K562 (cell line): ENCODE measurements around the gene TMEM164. TPM values are rescaled to one million over a fixed set of nuclear protein-coding genes. Genes with fewer than 3 reads are reported as not detected.
A peak's percentile ranks its signal among the peaks of the same experiment; 100 is the strongest.

Experiments
- ATAC-seq: fragments of 200-7000 bp; cut with Tn5 transposase; 3 replicates; pipeline ENCODE4 v1.9.1; 2020; ENCODE audit warnings: moderate library complexity
- BruUV-seq: library from RNA; stranded (reverse); fragments of 400-500 nt; replicated peaks from 2 replicates; lab custom pipeline; 2021; lab: Mats Ljungman, UMichigan
- CTCF ChIA-PET: fragments of 300-600 bp; formaldehyde crosslinking; extraction: SDS; loops from one replicate; lab custom pipeline; 2021; ENCODE audit warnings: low intra/inter-chr PET ratio; lab: Yijun Ruan, JAX
- POLR2A ChIA-PET: fragments of 300-600, 350-650 bp; sonication (Branson Sonifier 250); formaldehyde crosslinking; extraction: SDS; loops from one replicate; lab custom pipeline; 2021; ENCODE audit warnings: antibody characterized with exemption, inconsistent platforms; lab: Yijun Ruan, JAX
- DNase-seq, 4 experiments: peaks; one replicate each; pipeline versions ENCODE4 v3.0.0 to v3.0.0-alpha.2; 2011 to 2018; ENCODE audit warnings: low spot score in 3 of 4, mixed read lengths in 3 of 4; ENCODE audit errors: extremely low read depth in 1 of 4
- FAIRE-seq: peaks from 2 replicates; lab custom pipeline; 2011; peaks lifted over from hg19 to GRCh38; lab: Jason Lieb, UNC
- H2AFZ ChIP-seq: 2 replicates; pipeline ENCODE4 v1.6.0; 2011; ENCODE audit warnings: low read depth, low read length, control low read depth, inconsistent platforms
- H3K27ac ChIP-seq: fragments of 200-600 bp; 3 replicates; pipeline ENCODE4 v1.8.0; 2011; ENCODE audit warnings: low read depth, mild to moderate bottlenecking, control low read depth, inconsistent platforms, low read length, moderate library complexity, mixed read lengths; ENCODE audit errors: extremely low read depth
- H3K27me3 ChIP-seq, 2 experiments: fragments of 300-600 bp in 1 of 2; 2 replicates in 1 of 2; 3 replicates in 1 of 2; pipeline versions ENCODE4 v1.6.0 to v1.8.0; 2011; ENCODE audit warnings: inconsistent platforms in 2 of 2, low read length in 2 of 2, mild to moderate bottlenecking in 1 of 2, mixed read lengths in 1 of 2, moderate library complexity in 1 of 2; ENCODE audit not compliant: control insufficient read depth in 2 of 2, insufficient read depth in 2 of 2
- H3K36me3 ChIP-seq: fragments of 300-600 bp; 3 replicates; pipeline ENCODE4 v1.8.0; 2011; ENCODE audit warnings: mild to moderate bottlenecking, low read length, inconsistent platforms; ENCODE audit not compliant: control insufficient read depth, insufficient read depth
- H3K4me1 ChIP-seq, 2 experiments: fragments of 200-600 bp in 1 of 2; replicated peaks in 1 of 2; 2 replicates in 1 of 2; 3 replicates in 1 of 2; pipeline versions ENCODE4 v1.5.1 to v1.8.0; 2011; ENCODE audit warnings: inconsistent platforms in 2 of 2, low read length in 2 of 2, mild to moderate bottlenecking in 1 of 2, mixed read lengths in 1 of 2, moderate library complexity in 1 of 2; ENCODE audit not compliant: control insufficient read depth in 2 of 2, insufficient read depth in 2 of 2
- H3K4me2 ChIP-seq: 2 replicates; pipeline ENCODE4 v1.6.1; 2011; ENCODE audit warnings: low read length, control low read depth, inconsistent platforms, mixed read lengths; ENCODE audit not compliant: insufficient read depth
- H3K4me3 ChIP-seq: fragments of 200-600 bp; sonication (generic), shearing (Covaris generic); 2 replicates; pipeline ENCODE4 v1.5.1; 2016; ENCODE audit warnings: control low read depth, inconsistent platforms
- H3K79me2 ChIP-seq: fragments of 200-600 bp; 3 replicates; pipeline ENCODE4 v1.8.0; 2011; ENCODE audit warnings: low read length, inconsistent platforms; ENCODE audit not compliant: control insufficient read depth, insufficient read depth
- H3K9ac ChIP-seq, 2 experiments: 2 replicates each; pipeline versions ENCODE4 v1.6.0 to v1.6.1; 2011; ENCODE audit warnings: low read depth in 2 of 2, low read length in 2 of 2, control low read depth in 1 of 2, inconsistent platforms in 1 of 2, mild to moderate bottlenecking in 1 of 2, mixed read lengths in 1 of 2; ENCODE audit not compliant: insufficient read depth in 1 of 2
- H3K9me1 ChIP-seq: one replicate; pipeline ENCODE4 v1.6.0; 2011; ENCODE audit warnings: inconsistent platforms, mild to moderate bottlenecking, low read length, moderate library complexity; ENCODE audit not compliant: control insufficient read depth, insufficient read depth
- H3K9me3 ChIP-seq: replicated peaks from 2 replicates; pipeline ENCODE4 v1.5.1; 2011; ENCODE audit warnings: low read depth, low read length, inconsistent platforms; ENCODE audit not compliant: control insufficient read depth, insufficient read depth
- H4K20me1 ChIP-seq: replicated peaks from 2 replicates; pipeline ENCODE4 v1.6.1; 2011; ENCODE audit warnings: low read length, inconsistent platforms, mixed read lengths; ENCODE audit not compliant: control insufficient read depth, insufficient read depth
- ARID1B ChIP-seq: fragments of 450-650 bp; IDR thresholded peaks from 2 replicates; pipeline ENCODE4 v1.6.1; 2016; ENCODE audit warnings: antibody characterized with exemption, mild to moderate bottlenecking, inconsistent platforms
- C11orf30 ChIP-seq: fragments of 450-650 bp; IDR thresholded peaks from 2 replicates; pipeline ENCODE4 v1.6.1; 2016; ENCODE audit warnings: low read depth, mild to moderate bottlenecking
- CBFA2T3 ChIP-seq: fragments of 450-650 bp; IDR thresholded peaks from 2 replicates; pipeline ENCODE4 v1.6.1; 2017
- CHD2 ChIP-seq: IDR thresholded peaks from 2 replicates; pipeline ENCODE4 v1.6.1; 2011; ENCODE audit warnings: low read depth, low read length
- EP300 ChIP-seq: IDR thresholded peaks from 2 replicates; pipeline ENCODE4 v1.6.1; 2012; ENCODE audit warnings: low read length, improper control_type of control experiment
- EZH2 ChIP-seq: IDR thresholded peaks from 2 replicates; pipeline ENCODE4 v1.6.1; 2012; ENCODE audit warnings: low read depth, mild to moderate bottlenecking, inconsistent platforms, low read length, borderline replicate concordance
- HMBOX1 ChIP-seq: sonication (generic); IDR thresholded peaks from 2 replicates; pipeline ENCODE4 v1.6.1; 2016
- MAFG ChIP-seq: fragments of 450-650 bp; conservative IDR thresholded peaks from 2 replicates; pipeline ENCODE4 v1.6.1; 2016; ENCODE audit warnings: missing genetic modification characterization, missing compliant biosample characterization
- MEIS2 ChIP-seq: fragments of 450-650 bp; IDR thresholded peaks from 2 replicates; pipeline ENCODE4 v1.6.1; 2014; ENCODE audit warnings: mild to moderate bottlenecking; ENCODE audit not compliant: partially characterized antibody
- NELFE ChIP-seq: IDR thresholded peaks from 2 replicates; pipeline ENCODE4 v1.6.1; 2011; ENCODE audit warnings: mild to moderate bottlenecking; ENCODE audit not compliant: insufficient read depth, insufficient read length
- NFE2 ChIP-seq: IDR thresholded peaks from 2 replicates; pipeline ENCODE4 v1.6.1; 2014; ENCODE audit warnings: antibody characterized with exemption, low read depth
- PKNOX1 ChIP-seq: fragments of 450-650 bp; IDR thresholded peaks from 2 replicates; pipeline ENCODE4 v1.6.1; 2016
- RAD51 ChIP-seq: fragments of 450-650 bp; IDR thresholded peaks from 2 replicates; pipeline ENCODE4 v1.7.1; 2016; ENCODE audit warnings: low read depth, mild to moderate bottlenecking, borderline replicate concordance
- RCOR1 ChIP-seq, 2 experiments: IDR thresholded peaks; 2 replicates each; pipeline ENCODE4 v1.6.1; 2012; ENCODE audit warnings: low read depth in 2 of 2, low read length in 2 of 2, borderline replicate concordance in 1 of 2, improper control_type of control experiment in 1 of 2
- SOX6 ChIP-seq: fragments of 450-650 bp; IDR thresholded peaks from 2 replicates; pipeline ENCODE4 v1.6.1; 2014; ENCODE audit warnings: mild to moderate bottlenecking
- TAL1 ChIP-seq: fragments of 450-650 bp; IDR thresholded peaks from 2 replicates; pipeline ENCODE4 v1.6.1; 2016; ENCODE audit warnings: mild to moderate bottlenecking
- TCF3 ChIP-seq: sonication (generic); formaldehyde crosslinking; IDR thresholded peaks from 2 replicates; pipeline ENCODE4 v1.4.0; 2020; ENCODE audit warnings: mild to moderate bottlenecking, missing genetic modification reagents
- TEAD4 ChIP-seq, 2 experiments: sonication (generic) in 1 of 2; formaldehyde crosslinking in 1 of 2; IDR thresholded peaks; 2 replicates each; pipeline versions ENCODE4 v1.6.1 to v1.8.0; 2012 to 2022; ENCODE audit warnings: borderline replicate concordance in 1 of 2, inconsistent platforms in 1 of 2, low read length in 1 of 2, mild to moderate bottlenecking in 1 of 2, missing genetic modification reagents in 1 of 2
- U2AF2 ChIP-seq: fragments of 200-400 bp; formaldehyde crosslinking; optimal IDR thresholded peaks from 2 replicates; pipeline ENCODE3; 2017; ENCODE audit warnings: low read depth, mild to moderate bottlenecking, low read length
- ZNF316 ChIP-seq: fragments of 450-650 bp; IDR thresholded peaks from 2 replicates; pipeline ENCODE4 v1.6.1; 2016
- ZNF384 ChIP-seq: IDR thresholded peaks from 2 replicates; pipeline ENCODE4 v1.6.1; 2012; ENCODE audit warnings: low read depth, low read length, improper control_type of control experiment
- WGBS: fragments of 100-300 bp; shearing (Covaris generic); methylation state at CpG from one replicate; pipeline ENCODE4 v1.1.6; 2016; ENCODE audit warnings: low coverage, mixed read lengths; ENCODE audit not compliant: insufficient coverage; ENCODE audit errors: missing lambda C conversion rate; 5-methylcytosine and 5-hydroxymethylcytosine counted together
- in situ Hi-C: fragments of 300-500 bp; cut with MboI; formaldehyde crosslinking; loops from 4 replicates; pipeline ENCODE4 v1.15.0; 2018; ENCODE audit warnings: inconsistent platforms, mixed read lengths
- intact Hi-C: fragments of 100-400 bp; cut with micrococcal nuclease; formaldehyde crosslinking; loops from 2 replicates; pipeline ENCODE4 v1.14.2; 2022
- polyA plus RNA-seq, 8 experiments: library from polyadenylated mRNA; depleted of rRNA in 4 of 8; stranded (reverse) in 5 of 8; unstranded in 3 of 8; fragments of >200 nt; fragmentation: Nextera tagmentation in 2 of 8; fragmentation: Illumina TruSeq in 1 of 8; extraction: Ambion mirVana in 2 of 8; extraction: Trizol in 1 of 8; gene quantifications; 2 replicates each; pipeline versions ENCODE4 v1.2.1 to v1.2.3, GENCODE V29; 2011 to 2014; ENCODE audit warnings: inconsistent platforms in 1 of 8, missing spikeins in 1 of 8
- total RNA-seq, 7 experiments: library from RNA; depleted of rRNA in 6 of 7; stranded (reverse); fragments of >200 nt in 6 of 7; fragmentation: Illumina TruSeq in 2 of 7; extraction: Trizol in 2 of 7; gene quantifications; 2 replicates each; pipeline versions ENCODE4 v1.2.1 to v1.2.3, GENCODE V29; 2011 to 2021; ENCODE audit warnings: low replicate concordance in 1 of 7

TMEM164 gene
- total and polyA plus RNA-seq, 9 of the 15 experiments (the other 6 are each of a cell fraction or from before 2014, with no cell fraction given), result 2.4 to 57.3 (median 23.1) TPM

- peaks cover 57% of the 10 kb centered on the region for H3K79me2 ChIP-seq
- H3K4me3 ChIP-seq, result no peak overlapping the region
- in situ Hi-C loops, result loop anchor here (5.0 kb wide), 1 partner anchor 77 kb away; no protein-coding TSS in a partner anchor
- WGBS, result 5% methylated on average over 3 of the region's 3 CpGs
- intact Hi-C loops, result loop anchor here (5.0 kb wide), 1 partner anchor 92 kb away; the partner anchor contains the start of gene AMMECR1
- BruUV-seq, result no TSS peak
- H4K20me1 ChIP-seq, result no peaks in the 10 kb centered on the region
- no peaks in the 10 kb centered on the region; the same call in 2 of the 3 replicates for H3K36me3 ChIP-seq
- H3K27me3 ChIP-seq, result no peaks in the 10 kb centered on the region
- H3K4me2 ChIP-seq, result no peak overlapping the region
- H3K9ac ChIP-seq, result no peak overlapping the region
- ATAC-seq (no peak), DNase-seq (peak in 1 of 4 experiments; percentile 19), FAIRE-seq (no peak)
- ChIA-PET POLR2A (no interaction called here), CTCF (no interaction called here)
- H3K9me3 ChIP-seq, result no peaks in the 10 kb centered on the region
- H3K27ac ChIP-seq, result no peak overlapping the region
- H3K9me1 ChIP-seq, result no peaks in the 10 kb centered on the region
- H2AFZ ChIP-seq, result no peak overlapping the region
- peaks cover 0 to 11% of the 10 kb centered on the region in 2 experiments; a peak in 3 of 5 replicates for H3K4me1 ChIP-seq
- peak; percentile 11; the same call in 1 of the 2 replicates for TF ChIP-seq TCF3 (CRISPR knock-in tag)
- TF ChIP-seq CBFA2T3, result peak; percentile 60
- TF ChIP-seq TEAD4 (IDR thresholded peaks at IDR 0.05; ENCODE audit: low read length), result peak; percentile 45; the same call in 1 of the 2 replicates
- TF ChIP-seq TEAD4 (CRISPR knock-in tag; IDR thresholded peaks at IDR 0.05; ENCODE audit: borderline replicate concordance), result no peak
- peak; percentile 40 for TF ChIP-seq TAL1
- TF ChIP-seq ZNF316, result peak; percentile 18; the same call in 1 of the 2 replicates
- TF ChIP-seq RAD51, result no peak
- TF ChIP-seq RCOR1 (IDR thresholded peaks at IDR 0.05; ENCODE audit: borderline replicate concordance in 1 of 2, low read depth in 2 of 2, low read length in 2 of 2), result peak in 1 of 2 experiments; percentile 37; a peak in 1 of 4 replicates
- TF ChIP-seq C11orf30, result 0 out of 2 replicates have a peak, but pooled peaks have one; percentile 8
- TF ChIP-seq CHD2, result no peak
- peak; percentile 79 for TF ChIP-seq HMBOX1
- peak; percentile 59; the same call in 1 of the 2 replicates for TF ChIP-seq ZNF384
- no peak for TF ChIP-seq NELFE
- TF ChIP-seq PKNOX1, result peak; percentile 54
- TF ChIP-seq MAFG (tag), result peak; percentile 46
- TF ChIP-seq EZH2, result no peak
- peak; percentile 60 for TF ChIP-seq NFE2
- peak; percentile 48; the same call in 1 of the 2 replicates for TF ChIP-seq ARID1B
- TF ChIP-seq EP300, result 0 out of 2 replicates have a peak, but pooled peaks have one; percentile 4
- peak; percentile 43; the same call in 1 of the 2 replicates for TF ChIP-seq SOX6
- peak; percentile 69 for TF ChIP-seq MEIS2
- TF ChIP-seq U2AF2, result no peak
Measured at GRCh38 chrX:110224926-110225617, 222.2 kb downstream of the TMEM164 start.
